ENCODE results near the gene DYSF.

The DYSF gene

GRCh38 chr2:71575966-71576365, 122.6 kb downstream of the DYSF start:
- DNase-seq (ENCODE audit: low read depth) = no peak

GRCh38 chr2:71576541-71576940, 123.2 kb downstream of the DYSF start:
- DNase-seq (ENCODE audit: low read depth) = no peak

- DNase-seq (ENCODE audit: low read depth) = no peak
Measured at GRCh38 chr2:71577209-71577608, 123.8 kb downstream of the DYSF start.

- DNase-seq (ENCODE audit: low read depth) = no peak
Measured at GRCh38 chr2:71578767-71579342, 125.5 kb downstream of the DYSF start.

- no peak for DNase-seq (ENCODE audit: low read depth)
Measured at GRCh38 chr2:71581026-71581425, 127.7 kb downstream of the DYSF start.

- no peak for DNase-seq (ENCODE audit: low read depth)
Measured at GRCh38 chr2:71583876-71584275, 130.5 kb downstream of the DYSF start.

- no peak for DNase-seq (ENCODE audit: low read depth)
Measured at GRCh38 chr2:71586471-71586870, 133.1 kb downstream of the DYSF start.

- no peak for DNase-seq (ENCODE audit: low read depth)
Measured at GRCh38 chr2:71587509-71588073, 134.2 kb downstream of the DYSF start.

GRCh38 chr2:71588497-71589170, 135.3 kb downstream of the DYSF start:
- no peak for DNase-seq (ENCODE audit: low read depth)

GRCh38 chr2:71589763-71590162, 136.4 kb downstream of the DYSF start:
- DNase-seq (ENCODE audit: low read depth) = no peak

GRCh38 chr2:71591044-71591443, 137.7 kb downstream of the DYSF start:
- DNase-seq (ENCODE audit: low read depth) = no peak

GRCh38 chr2:71592181-71592711, 138.9 kb downstream of the DYSF start:
- no peak for DNase-seq (ENCODE audit: low read depth)

- DNase-seq (ENCODE audit: low read depth) = no peak
Measured at GRCh38 chr2:71595569-71595968, 142.2 kb downstream of the DYSF start.

GRCh38 chr2:71596011-71596410, 142.7 kb downstream of the DYSF start:
- DNase-seq (ENCODE audit: low read depth) = no peak

GRCh38 chr2:71597756-71598155, 144.4 kb downstream of the DYSF start:
- no peak for DNase-seq (ENCODE audit: low read depth)

- DNase-seq (ENCODE audit: low read depth) = no peak
Measured at GRCh38 chr2:71598526-71598925, 145.2 kb downstream of the DYSF start.

- no peak for DNase-seq (ENCODE audit: low read depth)
Measured at GRCh38 chr2:71599038-71599437, 145.7 kb downstream of the DYSF start.

- no peak for DNase-seq (ENCODE audit: low read depth)
Measured at GRCh38 chr2:71599646-71600236, 146.4 kb downstream of the DYSF start.

- DNase-seq (ENCODE audit: low read depth) = no peak
Measured at GRCh38 chr2:71600555-71600954, 147.2 kb downstream of the DYSF start.

- DNase-seq (ENCODE audit: low read depth) = no peak
Measured at GRCh38 chr2:71601136-71602114, 148.1 kb downstream of the DYSF start.

- no peak for DNase-seq (ENCODE audit: low read depth)
Measured at GRCh38 chr2:71602115-71602495, 148.7 kb downstream of the DYSF start.

- DNase-seq (ENCODE audit: low read depth) = no peak
Measured at GRCh38 chr2:71602581-71602980, 149.2 kb downstream of the DYSF start.

Data from activated T-cell treated with anti-CD3 and anti-CD28 coated beads for 48 hours (primary cell).